ENCODE data around the gene RABGAP1L.
"Not testable (repeated sequence)": the region's sequence is repeated elsewhere in the genome, so short reads cannot be mapped to it uniquely, and the experiment has no call there.

The RABGAP1L gene

GRCh38 chr1:175015243-175015642 is 855.9 kb downstream of the RABGAP1L start:
- Histone ChIP-seq H3K27me3 (replicated peaks; ENCODE audit: control insufficient read depth, insufficient read depth, low read length, poor library complexity, severe bottlenecking) (no peaks in the 10 kb centered on the region), H3K36me3 (ENCODE audit: control insufficient read depth, insufficient read depth, low read length) (peaks cover 76% of the 10 kb centered on the region), H3K9me3 (ENCODE audit: control insufficient read depth, low read length) (no peaks in the 10 kb centered on the region), H3K4me3 (ENCODE audit: insufficient read depth, low read depth, low read length, poor library complexity, severe bottlenecking) (no peak overlapping the region), H3K4me1 (ENCODE audit: control insufficient read depth, insufficient read depth, low read length, poor library complexity, severe bottlenecking) (no peaks in the 10 kb centered on the region), H3K27ac (ENCODE audit: insufficient read depth, low read length, poor library complexity, severe bottlenecking) (no peak overlapping the region)
- no peak for DNase-seq

DNA sequence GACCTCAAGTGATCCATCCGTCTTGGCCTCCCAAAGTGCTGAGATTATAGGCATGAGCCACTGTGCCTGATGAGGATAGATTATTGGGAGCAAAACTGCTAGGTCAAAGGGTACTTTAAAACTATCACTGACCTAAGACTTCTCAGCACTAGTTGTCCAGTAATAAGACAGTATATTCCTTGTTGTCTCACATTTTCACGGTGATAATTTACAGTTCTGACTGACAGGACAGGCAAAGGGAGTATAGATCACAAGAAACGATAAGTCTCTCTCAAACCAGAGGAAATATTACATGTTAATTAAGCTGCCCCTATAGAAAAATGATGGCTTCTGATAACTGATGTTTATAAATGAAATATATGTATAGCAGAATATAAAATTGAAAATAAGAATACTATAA is 860.2 kb downstream of the RABGAP1L start:
- DNase-seq, result no peak

DNA sequence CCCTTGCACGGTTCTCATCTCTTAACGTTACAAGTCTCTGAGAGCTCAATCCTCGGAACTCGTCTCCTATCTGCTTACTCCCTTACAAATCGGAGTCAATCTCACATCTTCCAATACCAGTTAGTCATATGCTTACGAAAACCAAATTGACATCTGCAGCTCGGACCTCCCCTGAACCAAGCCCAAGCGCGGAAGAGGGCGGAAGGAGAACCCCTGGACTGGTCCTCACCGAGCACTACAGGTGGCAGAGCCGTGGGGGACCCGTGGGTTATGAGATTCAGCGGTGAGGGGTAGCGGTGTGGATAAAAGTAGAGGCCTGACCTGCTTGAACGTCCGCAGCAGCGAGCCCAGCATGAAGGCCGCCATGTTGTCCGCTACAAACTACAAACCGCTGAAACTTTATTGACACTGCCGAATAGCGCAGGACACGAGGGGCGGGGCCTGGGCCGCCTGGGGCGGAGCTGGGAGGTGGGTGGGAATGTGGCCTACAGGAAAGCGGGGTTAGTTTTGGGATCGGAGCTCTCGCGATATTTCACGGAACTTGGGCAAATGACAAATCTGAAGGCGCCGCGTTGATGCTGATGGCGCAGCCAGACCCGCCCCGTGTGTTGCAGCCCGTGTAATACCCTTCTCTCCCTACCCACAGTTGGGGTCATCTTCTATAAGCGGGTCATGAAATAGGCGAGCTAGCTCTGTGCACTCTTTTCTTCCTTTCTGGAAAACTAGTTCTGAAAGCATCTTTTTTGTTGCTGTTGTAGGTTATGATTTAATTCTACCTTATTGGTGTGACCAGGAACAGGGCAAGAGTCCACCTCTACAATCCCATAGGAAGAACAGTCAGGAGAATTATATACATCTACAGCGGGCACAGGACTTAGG is 864.0 kb downstream of the RABGAP1L start, which contains the start of gene MRPS14:
TSS of gene MRPS14 (minus strand) at position 383 of the 879 bp plus-strand sequence. CDS start at position 366, 17 bp downstream.
- Histone ChIP-seq H3K4me3 (ENCODE audit: insufficient read depth, low read depth, low read length, poor library complexity, severe bottlenecking) (peak within 1 kb of the TSS; percentile 91), H3K36me3 (ENCODE audit: control insufficient read depth, insufficient read depth, low read length) (peaks cover 4% of the 10 kb centered on the region)

More for the DNA sequence above, 860.2 kb downstream of the RABGAP1L start:
- Histone ChIP-seq H3K27me3 (replicated peaks; ENCODE audit: control insufficient read depth, insufficient read depth, low read length, poor library complexity, severe bottlenecking) (no peaks in the 10 kb centered on the region), H3K9me3 (ENCODE audit: control insufficient read depth, low read length) (no peaks in the 10 kb centered on the region), H3K4me3 (ENCODE audit: insufficient read depth, low read depth, low read length, poor library complexity, severe bottlenecking) (no peak overlapping the region), H3K36me3 (ENCODE audit: control insufficient read depth, insufficient read depth, low read length) (peaks cover 38% of the 10 kb centered on the region), H3K4me1 (ENCODE audit: control insufficient read depth, insufficient read depth, low read length, poor library complexity, severe bottlenecking) (no peaks in the 10 kb centered on the region), H3K27ac (ENCODE audit: insufficient read depth, low read length, poor library complexity, severe bottlenecking) (no peak overlapping the region)

GRCh38 chr1:175023922-175024242 is 864.6 kb downstream of the RABGAP1L start:
- DNase-seq; H3K27me3 ChIP-seq (replicated peaks; ENCODE audit: control insufficient read depth, insufficient read depth, low read length, poor library complexity, severe bottlenecking); H3K4me1 ChIP-seq (ENCODE audit: control insufficient read depth, insufficient read depth, low read length, poor library complexity, severe bottlenecking); H3K9me3 ChIP-seq (ENCODE audit: control insufficient read depth, low read length); H3K36me3 ChIP-seq (ENCODE audit: control insufficient read depth, insufficient read depth, low read length): not testable (repeated sequence)
- Histone ChIP-seq H3K27ac (ENCODE audit: insufficient read depth, low read length, poor library complexity, severe bottlenecking) (peak overlapping the region; percentile 94), H3K4me3 (ENCODE audit: insufficient read depth, low read depth, low read length, poor library complexity, severe bottlenecking) (peak overlapping the region; percentile 91)

More for the DNA sequence above, 864.0 kb downstream of the RABGAP1L start, which contains the start of gene MRPS14:
- peak within 1 kb of the TSS; percentile 94 for H3K27ac ChIP-seq (ENCODE audit: insufficient read depth, low read length, poor library complexity, severe bottlenecking)
- DNase-seq, result peak; percentile 97
- no peaks in the 10 kb centered on the region for H3K9me3 ChIP-seq (ENCODE audit: control insufficient read depth, low read length)
- H3K27me3 ChIP-seq (replicated peaks; ENCODE audit: control insufficient read depth, insufficient read depth, low read length, poor library complexity, severe bottlenecking), result no peaks in the 10 kb centered on the region
- H3K4me1 ChIP-seq (ENCODE audit: control insufficient read depth, insufficient read depth, low read length, poor library complexity, severe bottlenecking), result no peaks in the 10 kb centered on the region

DNA sequence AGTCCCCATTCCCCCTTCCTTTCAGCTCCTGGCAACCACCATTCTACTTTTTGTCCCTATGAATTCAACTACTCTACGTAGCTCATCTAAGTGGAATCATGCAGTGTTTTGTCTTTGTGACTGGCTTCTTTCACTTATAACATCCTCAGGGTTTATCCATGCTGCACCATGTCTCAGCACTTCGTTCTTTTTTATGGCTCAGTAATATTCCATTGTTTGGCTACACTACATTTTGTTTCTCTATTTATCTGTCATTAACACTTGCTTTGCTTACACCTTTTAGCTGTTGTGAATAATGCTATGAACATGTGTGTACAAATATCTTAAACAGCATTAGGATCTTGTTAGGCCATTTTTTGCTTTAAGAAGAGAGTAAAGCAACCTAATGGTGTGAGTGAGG is 865.5 kb downstream of the RABGAP1L start:
- Histone ChIP-seq H3K27ac (ENCODE audit: insufficient read depth, low read length, poor library complexity, severe bottlenecking) (no peak overlapping the region), H3K4me3 (ENCODE audit: insufficient read depth, low read depth, low read length, poor library complexity, severe bottlenecking) (no peak overlapping the region), H3K27me3 (replicated peaks; ENCODE audit: control insufficient read depth, insufficient read depth, low read length, poor library complexity, severe bottlenecking) (no peaks in the 10 kb centered on the region), H3K36me3 (ENCODE audit: control insufficient read depth, insufficient read depth, low read length) (no peaks in the 10 kb centered on the region), H3K4me1 (ENCODE audit: control insufficient read depth, insufficient read depth, low read length, poor library complexity, severe bottlenecking) (no peaks in the 10 kb centered on the region), H3K9me3 (ENCODE audit: control insufficient read depth, low read length) (no peaks in the 10 kb centered on the region)
- DNase-seq, result no peak

GRCh38 chr1:175033953-175034352 is 874.6 kb downstream of the RABGAP1L start:
- Histone ChIP-seq H3K27me3 (replicated peaks; ENCODE audit: control insufficient read depth, insufficient read depth, low read length, poor library complexity, severe bottlenecking) (no peaks in the 10 kb centered on the region), H3K4me3 (ENCODE audit: insufficient read depth, low read depth, low read length, poor library complexity, severe bottlenecking) (no peak overlapping the region), H3K9me3 (ENCODE audit: control insufficient read depth, low read length) (no peaks in the 10 kb centered on the region), H3K36me3 (ENCODE audit: control insufficient read depth, insufficient read depth, low read length) (no peaks in the 10 kb centered on the region), H3K27ac (ENCODE audit: insufficient read depth, low read length, poor library complexity, severe bottlenecking) (no peak overlapping the region), H3K4me1 (ENCODE audit: control insufficient read depth, insufficient read depth, low read length, poor library complexity, severe bottlenecking) (no peaks in the 10 kb centered on the region)
- DNase-seq, result no peak

DNA sequence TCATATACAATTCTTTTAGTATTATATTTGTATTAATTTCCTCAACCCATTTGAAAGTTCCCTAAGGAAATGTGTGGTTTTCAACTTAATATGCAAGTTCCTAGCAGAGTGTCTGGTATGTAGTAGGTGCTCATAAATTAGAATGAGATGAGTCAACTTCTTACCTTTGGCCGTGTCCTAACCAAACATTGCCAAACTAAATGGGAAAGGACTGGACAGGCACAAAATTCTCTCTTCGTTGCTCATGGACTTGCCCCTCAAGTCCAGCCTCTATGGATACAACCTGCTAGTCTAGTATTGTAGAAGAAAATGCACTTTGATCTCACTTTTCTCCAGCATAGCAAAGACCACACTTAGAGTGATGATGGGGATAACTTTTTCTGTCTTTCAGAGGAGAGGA is 875.5 kb downstream of the RABGAP1L start:
- DNase-seq, result no peak
- Histone ChIP-seq H3K27me3 (replicated peaks; ENCODE audit: control insufficient read depth, insufficient read depth, low read length, poor library complexity, severe bottlenecking) (no peaks in the 10 kb centered on the region), H3K27ac (ENCODE audit: insufficient read depth, low read length, poor library complexity, severe bottlenecking) (no peak overlapping the region), H3K9me3 (ENCODE audit: control insufficient read depth, low read length) (no peaks in the 10 kb centered on the region), H3K4me3 (ENCODE audit: insufficient read depth, low read depth, low read length, poor library complexity, severe bottlenecking) (no peak overlapping the region), H3K36me3 (ENCODE audit: control insufficient read depth, insufficient read depth, low read length) (no peaks in the 10 kb centered on the region), H3K4me1 (ENCODE audit: control insufficient read depth, insufficient read depth, low read length, poor library complexity, severe bottlenecking) (no peaks in the 10 kb centered on the region)

DNA sequence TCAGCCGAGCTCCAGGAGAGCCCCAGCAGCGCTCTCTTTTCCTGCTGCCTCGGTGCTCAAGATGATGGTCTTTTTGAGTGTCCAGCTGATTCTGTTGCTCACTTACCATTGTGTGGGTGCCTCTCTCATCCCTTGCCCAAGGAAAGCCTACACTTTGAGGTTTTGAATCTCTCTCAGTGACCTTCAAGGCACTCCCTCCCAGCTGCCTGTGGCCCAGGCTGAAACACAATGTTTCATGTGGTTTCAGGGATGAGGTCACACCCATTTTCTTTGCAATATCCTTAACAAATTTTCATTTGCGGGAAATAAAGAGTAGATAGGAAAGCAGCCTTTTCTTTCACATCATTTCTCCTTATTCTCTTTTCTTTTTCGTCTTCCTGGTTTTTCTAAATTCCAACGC is 876.5 kb downstream of the RABGAP1L start:
- Histone ChIP-seq H3K36me3 (ENCODE audit: control insufficient read depth, insufficient read depth, low read length) (no peaks in the 10 kb centered on the region), H3K9me3 (ENCODE audit: control insufficient read depth, low read length) (no peaks in the 10 kb centered on the region), H3K27me3 (replicated peaks; ENCODE audit: control insufficient read depth, insufficient read depth, low read length, poor library complexity, severe bottlenecking) (no peaks in the 10 kb centered on the region), H3K4me3 (ENCODE audit: insufficient read depth, low read depth, low read length, poor library complexity, severe bottlenecking) (no peak overlapping the region), H3K4me1 (ENCODE audit: control insufficient read depth, insufficient read depth, low read length, poor library complexity, severe bottlenecking) (no peaks in the 10 kb centered on the region), H3K27ac (ENCODE audit: insufficient read depth, low read length, poor library complexity, severe bottlenecking) (no peak overlapping the region)
- no peak for DNase-seq

DNA sequence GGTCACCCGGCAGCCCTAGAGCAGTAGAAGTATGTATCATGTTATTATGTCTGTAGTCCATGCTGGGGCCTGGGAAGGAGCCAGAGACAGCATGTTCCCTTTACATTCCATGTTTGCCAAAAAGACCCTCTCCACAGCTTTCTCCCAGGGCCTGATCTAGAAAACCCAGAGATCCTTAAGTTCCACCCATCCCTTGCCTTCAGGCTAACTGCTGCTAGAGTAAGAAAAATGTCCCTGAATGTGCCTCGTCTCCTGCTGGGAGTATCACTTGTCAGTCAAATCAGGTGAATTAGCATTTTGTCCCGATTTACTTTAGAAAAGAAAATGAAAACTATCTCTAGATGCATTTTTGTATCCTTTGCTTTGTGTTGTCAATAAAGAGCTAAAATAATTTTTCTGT is 877.2 kb downstream of the RABGAP1L start:
- no peak for DNase-seq
- Histone ChIP-seq H3K4me3 (ENCODE audit: insufficient read depth, low read depth, low read length, poor library complexity, severe bottlenecking) (no peak overlapping the region), H3K9me3 (ENCODE audit: control insufficient read depth, low read length) (no peaks in the 10 kb centered on the region), H3K27ac (ENCODE audit: insufficient read depth, low read length, poor library complexity, severe bottlenecking) (no peak overlapping the region), H3K36me3 (ENCODE audit: control insufficient read depth, insufficient read depth, low read length) (no peaks in the 10 kb centered on the region), H3K27me3 (replicated peaks; ENCODE audit: control insufficient read depth, insufficient read depth, low read length, poor library complexity, severe bottlenecking) (no peaks in the 10 kb centered on the region), H3K4me1 (ENCODE audit: control insufficient read depth, insufficient read depth, low read length, poor library complexity, severe bottlenecking) (no peaks in the 10 kb centered on the region)

DNA sequence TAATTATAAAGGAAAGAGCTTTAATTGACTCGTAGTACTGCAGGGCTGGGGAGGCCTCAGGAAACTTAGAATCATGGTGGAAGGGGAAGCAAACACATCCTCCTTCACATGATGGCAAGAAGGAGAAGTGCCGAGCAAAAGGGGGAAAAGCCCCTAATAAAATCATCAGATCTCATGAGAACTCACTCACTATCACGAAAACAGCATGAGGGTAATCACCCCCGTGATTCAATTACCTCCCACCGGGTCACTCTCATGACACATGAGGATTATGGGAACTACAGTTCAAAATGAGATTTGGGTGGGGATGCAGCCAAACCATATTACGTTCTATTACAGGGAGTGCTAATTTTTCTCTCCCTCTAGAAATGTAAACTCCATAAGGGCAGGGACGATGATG is 878.1 kb downstream of the RABGAP1L start:
- Histone ChIP-seq H3K27ac (ENCODE audit: insufficient read depth, low read length, poor library complexity, severe bottlenecking) (no peak overlapping the region), H3K36me3 (ENCODE audit: control insufficient read depth, insufficient read depth, low read length) (no peaks in the 10 kb centered on the region), H3K27me3 (replicated peaks; ENCODE audit: control insufficient read depth, insufficient read depth, low read length, poor library complexity, severe bottlenecking) (no peaks in the 10 kb centered on the region), H3K4me1 (ENCODE audit: control insufficient read depth, insufficient read depth, low read length, poor library complexity, severe bottlenecking) (no peaks in the 10 kb centered on the region), H3K4me3 (ENCODE audit: insufficient read depth, low read depth, low read length, poor library complexity, severe bottlenecking) (no peak overlapping the region), H3K9me3 (ENCODE audit: control insufficient read depth, low read length) (no peaks in the 10 kb centered on the region)
- no peak for DNase-seq

Data from effector memory CD4-positive, alpha-beta T cell (primary cell).